DOHH2 (cell line): ENCODE measurements around the gene FILIP1L.

ENCODE experiments used
- CTCF ChIP-seq: fragments of 200-600 bp; sonication (generic); IDR thresholded peaks from one replicate; pipeline ENCODE4 v1.5.1; 2014; ENCODE audit warnings: antibody characterized with exemption, mild to moderate bottlenecking, low read depth, low read length; ENCODE audit not compliant: poor library complexity, severe bottlenecking
- EZH2phosphoT487 ChIP-seq: fragments of 200-600 bp; sonication (generic); IDR thresholded peaks from 2 replicates; pipeline ENCODE4 v1.6.1; 2017; ENCODE audit warnings: borderline replicate concordance, mild to moderate bottlenecking, antibody characterized with exemption, low read length, moderate library complexity, mixed read lengths

- TF ChIP-seq CTCF (no peak), EZH2phosphoT487 (no peak)
Measured at GRCh38 chr3:99903869-99904268, 210.4 kb downstream of the FILIP1L start.
